GM12892 (cell line): Measurements from ENCODE around the gene CAMK2B.

Experiments used
- DNase-seq: peaks from one replicate; pipeline ENCODE4 v3.0.0; 2011; ENCODE audit not compliant: insufficient read length
- FAIRE-seq: peaks from 2 replicates; lab custom pipeline; 2011; peaks lifted over from hg19 to GRCh38; lab: Jason Lieb, UNC
- POLR2A ChIP-seq: IDR thresholded peaks from 2 replicates; pipeline ENCODE4 v1.6.1; 2011; ENCODE audit warnings: low read depth, low read length, control low read depth
- POLR2AphosphoS5 ChIP-seq: IDR thresholded peaks from 2 replicates; pipeline ENCODE4 v1.6.1; 2011; ENCODE audit warnings: low read depth, low read length, control low read depth
- TAF1 ChIP-seq: IDR thresholded peaks from 2 replicates; pipeline ENCODE4 v1.6.1; 2011; ENCODE audit warnings: low read depth, mild to moderate bottlenecking, control low read depth, low read length, borderline replicate concordance

The CAMK2B gene

GRCh38 chr7:44294325-44295069 is 30.9 kb downstream of the CAMK2B start:
- no peak for TF ChIP-seq POLR2A
- no peak for TF ChIP-seq TAF1
- TF ChIP-seq POLR2AphosphoS5 = no peak
- FAIRE-seq (no peak), DNase-seq (no peak)

DNA sequence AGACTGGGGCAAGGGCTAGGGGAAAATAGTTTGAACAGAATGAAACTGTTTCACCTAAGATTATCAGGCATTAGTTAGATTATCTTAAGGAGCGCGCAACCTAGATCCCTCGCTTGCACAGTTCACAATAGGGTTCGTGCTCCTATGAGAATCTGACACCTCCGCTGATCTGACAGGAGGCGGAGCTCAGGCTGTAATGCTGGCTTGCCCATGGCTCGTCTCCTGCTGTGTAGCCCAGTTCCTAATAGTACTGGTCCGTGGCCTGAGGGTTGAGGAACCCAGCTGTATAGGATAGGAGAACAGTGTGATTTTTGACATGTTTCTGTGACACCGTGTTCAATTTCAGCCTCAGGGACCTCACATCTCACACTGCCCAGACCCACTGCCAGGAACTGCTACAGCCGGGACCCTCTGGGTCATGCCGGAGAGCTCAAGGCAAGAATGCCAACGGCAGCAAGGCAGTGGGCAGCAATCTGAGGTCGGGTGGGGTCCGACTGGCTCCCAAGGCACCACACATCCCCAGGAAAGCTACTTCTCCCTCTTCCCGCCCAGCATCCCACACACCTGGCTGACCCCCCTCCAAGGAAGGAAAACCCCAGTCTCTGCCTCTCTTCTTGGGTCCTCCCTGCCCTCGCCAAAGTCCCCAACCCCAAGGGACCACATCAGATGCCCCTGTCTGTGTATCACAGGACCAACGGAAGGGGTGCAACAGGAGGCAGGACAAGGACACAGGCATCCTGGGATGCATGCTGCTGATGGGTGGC is 31.7 kb downstream of the CAMK2B start:
- no peak for DNase-seq
- TF ChIP-seq POLR2AphosphoS5 = no peak
- FAIRE-seq = no peak

DNA sequence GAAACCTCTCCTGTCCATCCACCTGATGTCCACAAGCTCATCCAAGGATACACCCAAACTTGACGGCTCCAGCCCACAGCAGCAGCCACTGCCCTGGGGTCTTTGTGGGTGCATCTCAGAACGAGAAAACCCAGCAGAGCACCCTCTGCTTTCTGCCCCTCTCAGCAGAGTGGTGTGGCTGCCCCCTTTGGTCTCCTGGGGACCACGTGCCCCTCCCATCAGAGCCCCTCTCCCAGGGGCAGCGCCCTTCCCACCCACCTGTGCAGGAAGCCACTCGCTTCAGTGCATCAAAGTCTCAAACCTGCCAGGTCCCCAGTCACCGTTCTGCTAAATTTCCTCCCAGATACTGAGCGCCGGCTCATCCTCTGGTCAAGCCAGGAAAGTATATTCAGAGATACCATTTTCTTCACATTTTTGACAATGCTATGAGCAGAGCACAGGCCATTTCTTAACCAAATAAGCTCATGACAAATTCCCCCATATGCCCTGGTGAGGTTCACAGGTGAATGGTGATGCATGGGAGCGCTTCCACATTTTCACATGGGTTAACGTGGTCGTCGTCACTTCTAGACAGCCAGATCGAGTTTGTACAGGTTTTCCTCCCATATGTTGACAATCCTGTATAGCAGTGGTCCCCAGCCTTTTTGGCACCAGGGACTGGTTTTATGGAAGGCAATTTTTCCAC is 32.4 kb downstream of the CAMK2B start:
- no peak for TF ChIP-seq POLR2A
- TF ChIP-seq TAF1 = no peak
- no peak for TF ChIP-seq POLR2AphosphoS5
- DNase-seq = peak; percentile 4
- FAIRE-seq = peak; percentile 5

- DNase-seq = no peak
- no peak for TF ChIP-seq POLR2A
- no peak for TF ChIP-seq TAF1
- no peak for TF ChIP-seq POLR2AphosphoS5
- FAIRE-seq = no peak
Observed at GRCh38 chr7:44292420-44292817, 33.0 kb downstream of the CAMK2B start.

- TF ChIP-seq POLR2AphosphoS5 = no peak
- TF ChIP-seq POLR2A = no peak
- no peak for TF ChIP-seq TAF1
- DNase-seq = no peak
- FAIRE-seq = no peak
Observed at GRCh38 chr7:44291733-44292419, 33.5 kb downstream of the CAMK2B start.

- FAIRE-seq (no peak), DNase-seq (no peak)
- TF ChIP-seq POLR2A = no peak
- TF ChIP-seq TAF1 = no peak
- TF ChIP-seq POLR2AphosphoS5 = no peak
Observed at GRCh38 chr7:44291066-44291732, 34.2 kb downstream of the CAMK2B start.

DNA sequence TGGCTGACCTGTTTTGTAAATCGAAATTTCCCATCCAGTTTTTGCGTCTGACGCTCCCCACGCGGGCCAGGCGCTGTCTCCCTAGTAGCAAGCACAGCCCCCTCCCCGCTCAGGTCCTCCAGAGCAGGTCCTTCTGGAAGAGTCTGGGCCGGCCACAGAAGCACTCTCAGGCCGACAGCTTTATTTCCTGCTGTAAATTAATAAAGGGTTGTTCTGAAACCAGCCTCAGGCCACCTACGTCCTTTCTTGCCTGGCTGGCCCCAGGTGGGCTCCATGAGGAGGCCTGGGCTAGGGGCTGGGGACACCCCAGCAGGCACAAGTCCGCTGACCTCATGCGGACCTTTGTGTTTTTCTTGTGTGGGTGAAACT is 35.2 kb downstream of the CAMK2B start:
- no peak for FAIRE-seq
- TF ChIP-seq POLR2A (no peak), POLR2AphosphoS5 (no peak)
- peak; percentile 9 for DNase-seq

GRCh38 chr7:44289341-44290251 is 35.8 kb downstream of the CAMK2B start:
- no peak for DNase-seq
- no peak for TF ChIP-seq TAF1
- no peak for TF ChIP-seq POLR2A
- TF ChIP-seq POLR2AphosphoS5 = no peak
- FAIRE-seq = no peak

DNA sequence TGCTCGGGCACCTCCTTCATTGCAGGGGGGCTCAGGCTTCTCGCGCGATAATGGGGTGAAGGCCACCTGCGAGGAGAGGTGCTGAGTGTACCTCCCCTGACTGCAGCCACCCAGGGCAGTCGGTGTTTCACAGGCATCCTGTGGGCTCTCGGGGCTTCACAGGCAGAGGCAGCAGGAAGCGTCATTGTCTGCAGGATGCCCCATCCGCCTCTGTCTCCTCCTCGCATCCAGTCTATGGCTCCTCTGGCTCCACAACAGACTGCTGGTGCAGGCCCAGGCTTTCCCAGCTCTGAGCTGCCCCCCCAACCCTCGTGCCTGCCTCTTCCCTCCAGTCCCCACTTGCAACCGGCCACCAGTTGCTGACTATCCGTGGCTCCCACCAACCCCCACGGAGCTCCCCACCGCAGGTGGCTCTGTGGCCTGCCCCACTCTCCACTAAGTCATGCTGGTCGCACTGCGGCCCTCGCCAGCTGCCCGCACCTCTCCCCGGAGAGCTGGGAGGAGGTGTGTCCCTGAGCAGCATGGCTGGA is 36.5 kb downstream of the CAMK2B start:
- DNase-seq (no peak), FAIRE-seq (no peak)
- TF ChIP-seq TAF1 (no peak), POLR2A (no peak), POLR2AphosphoS5 (no peak)

- TF ChIP-seq POLR2AphosphoS5 = no peak
- no peak for TF ChIP-seq TAF1
- TF ChIP-seq POLR2A = no peak
- DNase-seq = no peak
- no peak for FAIRE-seq
Observed at GRCh38 chr7:44288381-44288685, 37.1 kb downstream of the CAMK2B start.
